Measurements from ENCODE around the gene USP21. TPM values are rescaled to one million over a fixed set of nuclear protein-coding genes. Genes with fewer than 3 reads are reported as not detected.

The USP21 gene
- total and polyA plus RNA-seq, 2 of the 13 experiments (the other 11 are each of a cell fraction or from before 2014, with no cell fraction given) = 10.1 to 33.1 TPM

- TF ChIP-seq PRDM10 (CRISPR knock-in tag; IDR thresholded peaks at IDR 0.05; ENCODE audit: low read depth) = no peak; the same call in 1 of the 2 replicates
- TF ChIP-seq FUBP1 (CRISPR knock-in tag; IDR thresholded peaks at IDR 0.05; ENCODE audit: borderline replicate concordance) = no peak
- 0 out of 2 replicates have a peak, but pooled peaks have one; percentile 39 for TF ChIP-seq ZNF784 (CRISPR knock-in tag; IDR thresholded peaks at IDR 0.05; ENCODE audit: borderline replicate concordance)
- 0 out of 2 replicates have a peak, but pooled peaks have one; percentile 36 for TF ChIP-seq SP5 (CRISPR knock-in tag; IDR thresholded peaks at IDR 0.05; ENCODE audit: borderline replicate concordance, low read depth)
- TF ChIP-seq GLI4 (CRISPR knock-in tag; IDR thresholded peaks at IDR 0.05; ENCODE audit: borderline replicate concordance) = peak; percentile 45; the same call in 1 of the 2 replicates
- TF ChIP-seq ARID4A (CRISPR knock-in tag; IDR thresholded peaks at IDR 0.05; ENCODE audit: borderline replicate concordance) = peak; percentile 97
- TF ChIP-seq HBP1 (CRISPR knock-in tag; IDR thresholded peaks at IDR 0.05; ENCODE audit: low read depth) = peak; percentile 41; the same call in 1 of the 2 replicates
- peak; percentile 53 for TF ChIP-seq TEAD3 (CRISPR knock-in tag; optimal IDR thresholded peaks at IDR 0.05; ENCODE audit: borderline replicate concordance)
- TF ChIP-seq ZNF563 (CRISPR knock-in tag; IDR thresholded peaks at IDR 0.05) = peak; percentile 79
- TF ChIP-seq ZNF280D (CRISPR knock-in tag; IDR thresholded peaks at IDR 0.05) = no peak; the same call in 1 of the 2 replicates
These were observed 41.3 kb upstream of the USP21 start, which contains the start of the genes NIT1 and PFDN2 (continued) for GRCh38 chr1:161117759-161118581.
